GM19324 (cell line): Measurements from ENCODE around the gene ATP8A2.

ENCODE experiments used
- ATAC-seq: cut with Tn5 transposase; IDR thresholded peaks from one replicate; pipeline ENCODE4 v1.9.1; 2021; ENCODE audit warnings: mild to moderate bottlenecking, moderate library complexity; ENCODE audit not compliant: unreplicated experiment, low FRiP score

The ATP8A2 gene

DNA sequence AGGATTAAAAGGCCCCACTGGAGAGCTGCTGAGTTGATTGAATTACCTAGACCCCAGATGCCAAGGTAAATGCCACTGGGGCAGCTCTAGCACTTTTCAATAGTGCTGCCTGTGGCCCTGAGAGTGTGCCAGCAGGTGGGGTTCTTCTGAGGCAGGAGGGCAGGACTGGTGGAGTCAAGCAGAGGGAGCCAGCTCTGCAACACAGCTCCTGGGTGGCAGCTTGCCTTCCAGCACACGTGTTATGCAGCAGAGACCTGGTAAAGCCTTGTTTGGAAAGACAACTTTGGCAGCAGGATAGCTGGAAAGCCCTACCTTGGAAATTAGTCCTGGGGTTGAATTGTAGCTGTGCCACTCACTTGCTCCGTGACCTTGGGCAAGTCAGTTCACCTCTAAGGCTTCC is 306.6 kb downstream of the ATP8A2 start:
- no peak for ATAC-seq

DNA sequence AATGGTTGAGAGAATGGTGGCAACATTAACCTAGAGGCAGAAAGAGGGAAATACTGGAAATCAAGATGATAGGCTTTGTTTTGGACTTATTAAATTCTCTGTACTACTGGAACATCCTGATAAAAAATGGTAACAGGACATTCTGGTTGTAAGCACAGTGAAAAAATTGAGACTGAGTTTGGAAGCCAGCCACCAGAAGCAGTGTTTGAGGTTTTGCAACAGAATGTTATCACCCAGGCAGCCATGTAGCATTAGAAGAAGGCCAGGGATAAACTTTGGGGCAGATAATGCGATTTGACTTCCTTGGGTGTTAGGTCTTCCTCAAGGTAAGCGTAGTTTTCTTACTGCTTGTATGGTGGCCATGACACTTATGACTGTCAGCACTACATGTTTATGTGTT is 307.4 kb downstream of the ATP8A2 start:
- no peak for ATAC-seq

DNA sequence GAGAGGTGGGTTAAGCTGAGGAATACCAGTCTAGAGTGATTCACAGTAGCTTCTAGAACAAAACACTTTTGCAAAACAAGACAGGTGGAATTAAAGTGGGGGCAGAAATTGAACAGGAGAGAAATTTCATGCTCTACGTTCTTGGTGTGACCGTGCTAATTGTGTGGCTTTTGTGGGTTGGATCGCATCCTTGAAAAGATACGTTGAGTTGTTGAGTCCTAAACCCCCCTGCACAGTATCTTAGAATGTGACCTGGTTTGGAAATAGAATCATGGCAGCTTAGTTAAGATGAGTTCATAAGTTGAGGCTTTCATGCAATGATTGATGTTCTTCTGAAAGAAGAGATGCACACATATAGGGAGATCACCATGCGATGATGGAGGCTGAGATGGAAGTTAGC is 308.2 kb downstream of the ATP8A2 start:
- ATAC-seq, result no peak

DNA sequence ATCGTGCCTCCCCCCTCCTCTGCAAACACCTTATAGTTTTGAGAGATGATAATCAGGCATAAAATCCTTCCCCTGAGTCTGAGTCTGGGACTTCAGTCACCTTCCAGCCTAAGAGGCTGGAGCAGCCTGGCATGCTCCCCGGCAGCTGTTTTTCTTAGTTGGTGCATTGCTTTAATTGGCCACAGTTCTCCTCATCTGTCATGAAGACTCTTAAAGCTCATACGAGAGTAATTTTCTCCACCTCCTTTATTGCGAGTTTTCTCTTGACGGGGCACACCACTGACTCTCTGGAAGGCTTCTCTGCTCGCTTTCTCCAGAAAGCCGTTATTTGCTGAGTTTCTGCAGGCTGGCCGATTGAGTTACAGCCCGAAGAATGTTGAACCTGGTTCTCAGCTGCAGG is 310.5 kb downstream of the ATP8A2 start:
- no peak for ATAC-seq

DNA sequence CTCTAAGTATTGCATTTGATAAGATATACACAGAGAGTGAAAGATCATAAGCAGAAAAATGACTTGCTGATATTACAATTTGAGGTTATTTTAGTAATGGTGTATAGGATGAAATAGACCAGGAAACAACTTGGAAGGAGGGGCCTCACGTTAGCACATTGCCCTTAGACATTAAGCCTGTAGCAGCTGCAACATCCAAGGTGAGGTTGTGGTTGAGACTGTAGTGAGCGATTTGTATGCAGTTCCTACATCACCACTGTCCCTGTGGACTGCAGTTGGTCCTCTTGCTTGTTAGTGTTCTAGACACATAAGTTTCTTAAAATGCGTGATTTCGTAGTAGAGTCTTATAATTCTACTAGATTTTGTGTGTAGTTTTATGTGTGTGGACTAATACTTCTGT is 311.3 kb downstream of the ATP8A2 start:
- ATAC-seq, result no peak

DNA sequence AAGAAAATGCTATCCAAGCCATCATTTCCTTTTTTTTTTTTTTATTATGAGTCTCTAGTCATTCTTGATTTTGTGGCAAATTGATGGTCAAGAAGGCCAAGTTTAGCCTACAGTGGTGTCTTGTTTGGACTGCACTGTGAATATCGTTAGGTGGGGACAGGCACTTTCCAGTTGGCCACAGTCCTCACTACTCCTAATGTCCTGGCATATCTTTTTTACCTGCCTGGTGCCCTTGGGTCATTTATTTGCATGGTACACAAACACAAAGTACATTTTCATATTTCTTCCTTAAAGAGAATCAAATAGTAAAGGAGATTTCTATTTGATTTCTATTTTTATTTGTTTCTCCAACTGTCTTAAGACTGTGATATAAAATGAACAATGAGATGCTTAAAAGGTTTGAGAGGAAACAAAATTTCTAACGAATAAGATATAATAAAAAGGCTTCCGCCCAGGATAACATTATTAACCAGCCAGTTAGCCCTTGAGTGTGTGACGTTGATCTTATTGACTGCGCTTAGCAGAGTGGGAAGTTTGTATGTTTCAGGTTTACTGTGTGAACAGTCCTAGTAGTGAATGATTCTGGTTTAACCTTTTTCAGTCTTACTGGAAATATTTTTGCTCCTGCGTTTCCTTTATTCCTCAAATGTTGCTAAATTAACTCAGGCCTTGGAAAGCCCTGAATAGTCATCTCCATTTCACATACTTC is 312.0 kb downstream of the ATP8A2 start:
- no peak for ATAC-seq

DNA sequence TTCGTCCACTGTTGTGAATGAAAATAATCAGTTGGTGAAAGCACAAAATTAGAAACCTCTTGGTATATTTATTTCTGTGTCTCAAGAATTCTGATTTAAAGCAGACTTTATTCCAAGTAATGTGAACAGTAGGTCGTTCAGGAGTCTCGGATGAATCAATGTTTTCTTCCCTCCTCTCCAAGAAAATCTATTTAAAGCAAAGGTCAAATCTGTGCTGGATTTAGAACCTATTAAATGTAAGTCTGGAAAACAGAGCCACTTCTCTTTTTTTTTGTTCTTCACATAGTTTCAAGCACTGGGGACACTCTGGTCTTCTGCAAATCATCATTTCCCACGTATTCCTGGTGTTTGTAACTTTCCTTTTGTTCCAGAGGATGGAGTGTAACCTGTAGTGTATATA is 312.7 kb downstream of the ATP8A2 start:
- no peak for ATAC-seq

DNA sequence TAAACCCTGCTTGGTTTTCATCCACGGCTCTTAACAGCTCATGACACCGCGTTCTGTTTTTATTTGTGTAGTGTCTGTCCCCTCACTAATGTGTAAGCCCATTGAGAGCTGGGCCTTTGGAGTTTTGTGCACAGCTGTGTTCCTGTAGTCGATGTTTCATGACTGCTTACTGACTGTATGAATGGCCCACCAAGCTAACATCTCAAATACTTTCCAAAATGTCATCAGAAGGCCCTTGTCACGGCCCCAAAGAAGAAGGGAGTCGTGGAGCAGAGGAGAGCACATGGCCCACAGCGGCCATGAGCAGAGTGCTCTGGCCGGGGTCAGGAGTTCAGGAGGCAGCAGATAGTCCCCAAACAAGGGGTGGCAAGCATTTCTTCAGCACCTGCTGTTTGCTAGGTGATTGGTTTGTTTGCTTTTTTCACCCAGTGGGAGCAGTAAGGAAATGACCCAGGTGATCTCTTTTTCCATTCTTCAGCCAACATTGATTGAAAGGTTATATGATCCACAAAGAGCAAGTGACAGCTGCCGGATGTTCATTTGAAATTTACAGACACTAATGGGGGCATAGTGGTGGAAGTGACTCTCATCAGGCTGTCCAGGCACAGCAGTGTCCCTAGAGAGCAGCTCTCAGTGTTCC is 315.2 kb downstream of the ATP8A2 start:
- no peak for ATAC-seq

DNA sequence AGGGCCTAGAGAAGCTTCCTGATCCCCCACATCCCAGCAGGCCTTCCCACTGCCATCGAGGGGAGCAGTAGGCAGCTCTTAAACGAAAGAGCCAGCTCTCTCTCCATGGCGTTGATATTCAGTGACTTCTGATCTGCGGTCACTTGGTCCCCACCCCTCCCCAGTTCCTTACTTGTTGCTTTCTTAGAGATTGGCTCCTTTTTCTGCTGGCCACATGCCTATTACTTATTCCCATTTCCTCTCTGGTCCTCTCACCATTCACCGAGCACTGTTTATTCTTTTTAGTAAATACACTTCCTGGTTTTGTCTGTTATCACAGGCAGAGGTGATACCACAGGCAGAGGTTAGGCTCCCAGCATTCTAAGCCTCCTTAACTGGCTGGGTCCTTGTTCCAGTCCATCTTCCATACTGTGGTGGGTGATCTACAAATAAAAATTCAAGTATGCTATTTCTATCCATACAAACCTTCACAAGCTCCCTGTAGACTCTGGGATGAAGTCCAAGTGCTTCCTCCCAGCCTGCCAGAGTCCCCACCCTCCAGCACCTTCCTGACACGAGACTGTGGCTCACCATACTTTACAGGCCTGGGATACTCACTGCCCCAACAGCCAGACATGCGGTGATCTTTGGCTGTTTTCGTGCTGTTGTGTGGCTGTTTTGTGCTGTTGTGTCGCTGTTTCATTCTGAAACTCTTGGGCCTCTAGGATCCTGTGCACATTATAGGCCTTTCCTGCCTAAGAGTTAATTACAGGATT is 315.9 kb downstream of the ATP8A2 start:
- ATAC-seq, result no peak

DNA sequence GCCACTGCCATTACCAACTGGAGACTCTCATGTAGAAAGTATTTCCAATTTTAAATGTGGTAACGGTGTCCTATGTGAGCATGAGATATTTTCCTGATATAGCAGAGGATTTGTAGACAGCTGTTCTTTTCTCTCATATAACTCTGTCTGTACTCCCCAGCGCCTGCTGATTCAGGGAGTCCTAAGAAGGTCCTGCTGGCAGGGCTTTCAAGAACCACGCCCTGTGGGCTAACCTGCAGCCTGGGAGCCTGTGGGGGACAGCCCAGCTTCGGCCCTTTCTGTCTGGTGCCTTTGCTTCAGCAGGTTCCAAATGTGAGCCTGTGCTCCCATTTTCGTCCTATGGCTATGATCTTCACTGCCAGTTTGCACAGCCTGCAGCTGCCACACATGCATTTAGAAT is 316.8 kb downstream of the ATP8A2 start:
- no peak for ATAC-seq

DNA sequence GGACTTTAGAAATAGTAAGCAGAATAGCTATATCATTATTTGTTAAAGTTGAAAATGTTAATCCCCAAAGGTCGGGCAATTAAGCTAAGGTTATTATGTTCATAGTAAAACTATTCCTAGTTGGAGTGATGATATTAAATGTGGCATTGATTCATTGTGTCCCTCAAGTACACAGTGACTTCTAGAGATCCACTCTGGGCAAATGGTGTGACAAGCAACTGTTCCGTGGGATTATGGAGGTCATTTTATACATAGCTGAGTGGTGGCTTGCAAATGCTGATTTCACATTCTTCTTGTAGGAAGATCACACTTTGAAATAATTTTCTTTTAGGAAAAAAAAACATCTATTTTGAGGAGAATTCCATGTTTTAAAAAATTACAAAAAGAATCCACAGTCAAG is 317.8 kb downstream of the ATP8A2 start:
- ATAC-seq, result no peak

DNA sequence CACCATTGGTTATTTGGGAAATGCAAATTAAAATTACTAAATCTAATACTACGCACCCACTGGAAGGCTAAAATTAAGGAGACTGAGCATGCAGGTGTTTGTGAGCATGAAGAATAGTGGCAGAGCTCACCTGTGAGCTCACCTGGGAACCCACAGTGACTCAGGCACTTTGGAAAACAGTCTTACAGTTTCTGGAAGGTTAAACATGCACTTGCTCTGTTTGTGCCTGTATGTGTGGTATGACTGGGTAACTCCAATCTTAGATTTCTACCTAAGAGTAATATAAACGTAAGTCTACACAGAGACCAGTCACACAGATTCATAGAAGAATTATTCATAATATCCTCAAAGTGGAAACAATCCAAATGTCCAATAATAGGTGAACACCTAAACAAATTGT is 318.8 kb downstream of the ATP8A2 start:
- ATAC-seq, result no peak

DNA sequence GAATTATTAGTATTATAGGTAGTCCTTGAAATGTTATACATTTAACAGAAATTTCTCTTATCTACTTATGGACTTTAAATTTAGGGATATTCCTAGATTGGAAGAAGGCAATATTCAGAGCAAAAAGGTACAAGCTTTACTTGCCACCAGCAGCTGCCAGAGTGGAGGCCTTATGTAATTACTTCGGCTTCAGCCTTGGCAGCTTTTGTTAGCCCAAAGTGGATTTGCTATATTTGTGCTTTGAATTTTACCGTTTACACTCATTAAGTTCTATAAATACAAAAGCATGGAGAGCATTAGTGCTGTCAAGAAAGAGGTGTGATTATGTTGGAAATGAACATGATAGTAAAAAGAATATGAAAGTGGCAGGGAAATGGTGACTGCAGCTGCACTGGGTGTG is 319.9 kb downstream of the ATP8A2 start:
- ATAC-seq, result no peak

DNA sequence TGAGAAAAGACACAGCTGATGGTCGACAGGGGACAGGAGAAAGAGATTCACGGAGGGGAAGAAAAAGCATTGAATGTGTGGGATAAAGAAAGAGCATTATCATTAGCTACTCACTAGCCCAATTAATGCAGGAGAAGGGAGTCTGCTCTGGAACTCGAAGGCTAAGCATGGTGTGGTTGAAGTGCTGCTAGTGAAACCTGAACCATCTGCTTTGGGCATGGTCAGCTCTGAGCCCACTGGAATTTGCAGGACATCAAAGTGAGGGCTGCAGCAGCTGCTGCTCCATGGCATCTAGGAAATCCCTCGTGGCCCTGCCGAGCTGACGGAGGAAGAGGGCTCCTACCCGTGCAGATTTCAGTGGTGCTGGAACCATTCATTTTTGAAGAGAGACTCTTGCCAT is 320.3 kb downstream of the ATP8A2 start:
- no peak for ATAC-seq

DNA sequence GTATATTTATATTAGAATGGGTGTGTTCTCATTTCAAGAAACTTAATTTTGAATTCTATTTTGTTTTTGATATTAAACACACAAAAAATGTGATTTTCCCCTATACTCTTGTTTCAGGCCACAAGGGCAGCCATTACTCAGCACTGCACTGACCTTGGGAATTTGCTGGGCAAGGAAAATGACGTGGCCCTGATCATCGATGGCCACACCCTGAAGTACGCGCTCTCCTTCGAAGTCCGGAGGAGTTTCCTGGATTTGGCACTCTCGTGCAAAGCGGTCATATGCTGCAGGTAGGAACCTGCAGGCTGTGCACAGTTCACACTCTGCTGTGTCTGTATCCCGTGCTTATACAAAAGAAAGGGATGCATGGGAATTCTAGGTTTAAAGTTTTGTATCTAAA is 327.3 kb downstream of the ATP8A2 start:
- no peak for ATAC-seq

DNA sequence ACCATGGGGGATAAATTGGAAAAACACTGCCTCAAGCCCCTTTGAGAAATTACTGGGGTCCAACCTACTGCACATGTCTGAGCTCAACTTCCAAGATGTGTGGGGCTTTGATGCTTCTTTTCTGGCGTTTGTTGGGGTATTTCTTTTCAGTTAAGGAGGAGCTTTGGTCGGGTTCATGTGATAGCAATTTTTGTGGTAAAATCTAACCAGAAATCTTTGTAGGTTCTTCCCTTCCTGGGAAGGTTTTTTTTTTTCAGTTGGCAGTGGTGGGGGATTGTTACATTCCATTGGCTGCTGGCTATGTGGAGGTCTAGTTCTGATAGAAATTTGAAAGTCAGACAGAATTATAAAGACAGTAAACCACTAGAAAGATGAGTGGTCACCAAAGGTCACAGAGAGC is 327.8 kb downstream of the ATP8A2 start:
- ATAC-seq, result no peak

DNA sequence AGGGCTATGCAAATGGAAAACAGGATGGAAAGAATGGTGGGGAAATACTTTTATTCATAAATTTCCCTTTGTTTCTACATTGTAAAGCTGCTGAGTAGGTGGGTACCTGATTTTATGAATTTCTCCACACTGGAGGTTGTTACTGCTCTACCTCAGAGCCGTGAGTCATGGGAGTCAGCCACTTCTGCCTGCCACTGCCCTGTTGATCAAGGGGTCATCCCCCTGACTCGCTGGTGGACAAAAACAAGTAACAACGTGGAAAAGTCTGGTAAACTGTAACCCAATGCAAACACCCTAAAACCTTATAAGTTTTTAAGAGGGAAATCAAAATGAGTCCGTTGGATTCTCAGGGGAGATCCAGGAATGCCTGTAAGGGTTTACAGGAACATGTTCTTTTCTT is 329.5 kb downstream of the ATP8A2 start:
- no peak for ATAC-seq

DNA sequence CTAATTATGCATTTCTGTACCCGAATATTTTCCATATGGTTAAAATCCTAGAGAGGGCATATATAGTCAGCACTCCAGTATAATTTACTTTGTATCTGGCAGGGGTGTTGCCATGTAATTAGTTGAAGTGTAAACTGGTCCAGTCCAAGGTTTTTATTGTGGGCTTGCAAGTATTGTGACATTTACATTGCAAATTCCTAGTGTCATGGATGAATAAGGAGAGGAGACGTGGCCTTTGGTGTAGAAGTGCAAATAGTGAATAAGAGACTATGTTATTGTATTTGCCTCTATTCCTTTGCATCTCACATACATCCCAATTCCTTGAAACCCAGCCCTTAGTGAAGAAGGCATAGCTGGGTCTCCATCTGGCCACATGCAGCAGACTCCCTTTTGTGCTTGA is 330.6 kb downstream of the ATP8A2 start:
- ATAC-seq, result no peak

DNA sequence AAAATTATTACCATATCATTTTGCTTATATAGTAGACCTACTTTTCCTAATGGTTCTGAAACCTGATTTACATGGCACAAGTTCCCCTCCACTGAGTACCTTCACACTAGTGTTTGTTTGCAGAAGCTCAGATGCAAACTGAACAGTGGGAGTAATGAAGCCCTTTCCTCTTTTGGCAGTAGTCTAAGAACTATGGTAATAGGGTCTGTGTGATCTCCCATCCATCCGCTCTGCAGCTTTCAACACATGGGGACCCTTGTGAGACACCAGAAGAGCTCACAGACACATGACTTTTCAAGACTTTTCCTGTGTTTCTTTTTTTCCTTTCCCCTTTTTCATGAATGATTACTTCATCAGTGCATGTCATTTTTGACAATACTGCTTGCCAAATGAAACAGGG is 336.0 kb downstream of the ATP8A2 start:
- no peak for ATAC-seq

DNA sequence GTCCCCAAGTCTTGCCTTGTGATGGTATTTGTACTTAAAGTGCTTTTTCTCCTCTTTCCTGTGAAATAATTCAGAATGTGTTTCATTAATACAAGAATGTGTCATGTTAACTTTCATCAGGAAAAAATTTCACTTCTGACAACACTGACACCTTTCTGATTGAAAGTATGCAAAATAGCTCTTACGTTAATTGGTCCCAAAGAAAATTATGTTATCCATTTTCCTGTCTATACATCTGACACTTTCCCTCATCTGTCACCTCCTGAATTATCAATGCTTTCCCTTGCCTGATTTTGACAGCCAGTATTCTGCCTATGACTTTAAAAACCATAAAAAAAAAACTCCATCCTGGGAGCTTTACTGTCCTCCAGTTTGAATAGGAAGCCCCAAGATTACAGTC is 336.5 kb downstream of the ATP8A2 start:
- ATAC-seq, result no peak

DNA sequence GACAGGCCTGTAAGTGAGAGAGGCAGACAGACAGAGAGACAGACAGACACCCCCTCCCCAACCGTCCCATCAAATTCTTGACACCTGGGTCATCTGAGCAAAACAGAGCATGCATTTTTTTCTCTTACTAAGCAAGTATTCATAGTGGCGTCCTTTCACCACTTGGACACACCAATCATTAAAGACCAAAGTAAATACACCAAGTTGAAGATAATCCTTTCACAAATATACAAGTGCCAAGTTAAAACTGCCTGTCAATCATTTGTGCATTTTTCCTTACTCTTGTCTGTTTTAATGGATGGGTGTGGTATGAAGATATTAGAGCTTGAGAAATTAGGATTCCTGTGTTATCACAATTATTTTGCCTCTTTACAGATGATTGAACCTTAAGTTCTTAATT is 337.3 kb downstream of the ATP8A2 start:
- no peak for ATAC-seq

DNA sequence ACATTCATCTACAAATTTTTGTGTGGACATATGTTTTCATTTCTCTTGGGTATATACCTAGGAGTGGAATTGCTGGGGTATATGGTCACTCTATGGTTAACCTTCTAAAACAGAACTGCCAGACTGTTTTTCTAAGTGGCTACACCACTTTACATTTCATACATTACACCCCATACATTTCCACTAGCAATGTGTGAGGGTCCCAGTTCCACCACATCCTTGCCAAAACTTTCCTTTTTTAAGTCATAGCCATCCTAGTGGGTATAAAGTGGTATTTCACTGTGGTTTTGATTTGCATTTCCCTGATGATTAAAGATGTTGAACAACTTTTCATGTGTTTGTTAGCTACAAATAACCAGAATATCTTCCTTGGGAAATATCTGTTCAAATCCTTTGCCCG is 344.0 kb downstream of the ATP8A2 start:
- no peak for ATAC-seq
